ENCODE data around the gene SBF2. TPM values are rescaled to one million over a fixed set of nuclear protein-coding genes. Genes with fewer than 3 reads are reported as not detected.

Gene SBF2
- total RNA-seq, 1 donor from 2014 or later: 30.7 TPM

- DNase-seq: no peak
- Mint-ChIP-seq H3K4me3 (ENCODE audit: unreplicated experiment) (no peak overlapping the region), H3K27ac (ENCODE audit: unreplicated experiment) (no peak overlapping the region), H3K27me3 (ENCODE audit: unreplicated experiment) (no peaks in the 10 kb centered on the region), H3K9me3 (ENCODE audit: unreplicated experiment) (no peaks in the 10 kb centered on the region), H3K36me3 (ENCODE audit: unreplicated experiment) (no peaks in the 10 kb centered on the region), H3K4me1 (ENCODE audit: low read depth, unreplicated experiment) (no peaks in the 10 kb centered on the region)
- TF ChIP-seq, protein P1, sequence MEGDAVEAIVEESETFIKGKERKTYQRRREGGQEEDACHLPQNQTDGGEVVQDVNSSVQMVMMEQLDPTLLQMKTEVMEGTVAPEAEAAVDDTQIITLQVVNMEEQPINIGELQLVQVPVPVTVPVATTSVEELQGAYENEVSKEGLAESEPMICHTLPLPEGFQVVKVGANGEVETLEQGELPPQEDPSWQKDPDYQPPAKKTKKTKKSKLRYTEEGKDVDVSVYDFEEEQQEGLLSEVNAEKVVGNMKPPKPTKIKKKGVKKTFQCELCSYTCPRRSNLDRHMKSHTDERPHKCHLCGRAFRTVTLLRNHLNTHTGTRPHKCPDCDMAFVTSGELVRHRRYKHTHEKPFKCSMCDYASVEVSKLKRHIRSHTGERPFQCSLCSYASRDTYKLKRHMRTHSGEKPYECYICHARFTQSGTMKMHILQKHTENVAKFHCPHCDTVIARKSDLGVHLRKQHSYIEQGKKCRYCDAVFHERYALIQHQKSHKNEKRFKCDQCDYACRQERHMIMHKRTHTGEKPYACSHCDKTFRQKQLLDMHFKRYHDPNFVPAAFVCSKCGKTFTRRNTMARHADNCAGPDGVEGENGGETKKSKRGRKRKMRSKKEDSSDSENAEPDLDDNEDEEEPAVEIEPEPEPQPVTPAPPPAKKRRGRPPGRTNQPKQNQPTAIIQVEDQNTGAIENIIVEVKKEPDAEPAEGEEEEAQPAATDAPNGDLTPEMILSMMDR (IDR thresholded peaks at IDR 0.05; ENCODE audit: partially characterized antibody, unreplicated experiment): no peak
These were observed 472.8 kb downstream of the SBF2 start for GRCh38 chr11:9821008-9821752.

GRCh38 chr11:9820260-9820659, 473.8 kb downstream of the SBF2 start:
- Mint-ChIP-seq H3K9me3 (ENCODE audit: unreplicated experiment) (no peaks in the 10 kb centered on the region), H3K4me1 (ENCODE audit: low read depth, unreplicated experiment) (no peaks in the 10 kb centered on the region), H3K27ac (ENCODE audit: unreplicated experiment) (no peak overlapping the region), H3K36me3 (ENCODE audit: unreplicated experiment) (no peaks in the 10 kb centered on the region), H3K4me3 (ENCODE audit: unreplicated experiment) (no peak overlapping the region), H3K27me3 (ENCODE audit: unreplicated experiment) (no peaks in the 10 kb centered on the region)
- DNase-seq: no peak
- TF ChIP-seq, protein P1 (IDR thresholded peaks at IDR 0.05; ENCODE audit: partially characterized antibody, unreplicated experiment): no peak

DNA sequence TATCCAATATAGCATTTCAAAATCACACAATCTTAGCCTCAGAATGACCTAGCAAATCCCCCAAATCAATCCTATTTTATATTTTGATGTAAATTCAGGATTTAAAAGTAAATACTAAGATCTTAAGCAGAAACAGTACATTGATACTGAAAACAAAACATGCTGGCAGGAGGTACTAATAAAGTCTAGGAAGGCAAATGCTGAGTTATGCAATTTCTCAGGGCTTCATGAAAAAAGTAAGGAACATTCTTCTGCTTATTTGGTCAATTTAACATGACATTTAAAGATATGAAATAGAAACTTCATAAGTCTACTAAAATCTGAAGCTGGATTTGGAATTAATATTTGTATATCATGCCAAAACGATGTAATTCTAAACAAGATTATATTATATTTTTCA, 476.8 kb downstream of the SBF2 start:
- Mint-ChIP-seq H3K9me3 (ENCODE audit: unreplicated experiment) (no peaks in the 10 kb centered on the region), H3K4me3 (ENCODE audit: unreplicated experiment) (no peak overlapping the region), H3K36me3 (ENCODE audit: unreplicated experiment) (no peaks in the 10 kb centered on the region), H3K27ac (ENCODE audit: unreplicated experiment) (no peak overlapping the region), H3K27me3 (ENCODE audit: unreplicated experiment) (no peaks in the 10 kb centered on the region), H3K4me1 (ENCODE audit: low read depth, unreplicated experiment) (no peaks in the 10 kb centered on the region)
- TF ChIP-seq, protein P1 (IDR thresholded peaks at IDR 0.05; ENCODE audit: partially characterized antibody, unreplicated experiment): no peak
- DNase-seq: no peak

- Mint-ChIP-seq H3K27ac (ENCODE audit: unreplicated experiment) (no peak overlapping the region), H3K9me3 (ENCODE audit: unreplicated experiment) (no peaks in the 10 kb centered on the region), H3K4me3 (ENCODE audit: unreplicated experiment) (no peak overlapping the region), H3K4me1 (ENCODE audit: low read depth, unreplicated experiment) (no peaks in the 10 kb centered on the region), H3K36me3 (ENCODE audit: unreplicated experiment) (no peaks in the 10 kb centered on the region), H3K27me3 (ENCODE audit: unreplicated experiment) (no peaks in the 10 kb centered on the region)
- TF ChIP-seq, protein P1 (IDR thresholded peaks at IDR 0.05; ENCODE audit: partially characterized antibody, unreplicated experiment): no peak
- no peak for DNase-seq
These were observed 478.4 kb downstream of the SBF2 start for GRCh38 chr11:9815486-9816136.

- Mint-ChIP-seq H3K27me3 (ENCODE audit: unreplicated experiment) (no peaks in the 10 kb centered on the region), H3K4me1 (ENCODE audit: low read depth, unreplicated experiment) (no peaks in the 10 kb centered on the region), H3K36me3 (ENCODE audit: unreplicated experiment) (no peaks in the 10 kb centered on the region), H3K9me3 (ENCODE audit: unreplicated experiment) (no peaks in the 10 kb centered on the region), H3K27ac (ENCODE audit: unreplicated experiment) (no peak overlapping the region), H3K4me3 (ENCODE audit: unreplicated experiment) (no peak overlapping the region)
- TF ChIP-seq, protein P1 (IDR thresholded peaks at IDR 0.05; ENCODE audit: partially characterized antibody, unreplicated experiment): no peak
- DNase-seq: no peak
These were observed 479.9 kb downstream of the SBF2 start for GRCh38 chr11:9814108-9814507.

Measured in glutamatergic neuron (in vitro differentiated cells).